Activated CD8-positive, alpha-beta memory T cell treated with anti-CD3 and anti-CD28 coated beads, Interleukin-2, amount 50 U/mL, for 24 hours (primary cell): ENCODE results near the gene FGF1.

Source experiments
- DNase-seq: peaks from one replicate; pipeline ENCODE4 v3.0.0-alpha.2; 2020; ENCODE audit errors: extremely low read depth

The FGF1 gene

DNA sequence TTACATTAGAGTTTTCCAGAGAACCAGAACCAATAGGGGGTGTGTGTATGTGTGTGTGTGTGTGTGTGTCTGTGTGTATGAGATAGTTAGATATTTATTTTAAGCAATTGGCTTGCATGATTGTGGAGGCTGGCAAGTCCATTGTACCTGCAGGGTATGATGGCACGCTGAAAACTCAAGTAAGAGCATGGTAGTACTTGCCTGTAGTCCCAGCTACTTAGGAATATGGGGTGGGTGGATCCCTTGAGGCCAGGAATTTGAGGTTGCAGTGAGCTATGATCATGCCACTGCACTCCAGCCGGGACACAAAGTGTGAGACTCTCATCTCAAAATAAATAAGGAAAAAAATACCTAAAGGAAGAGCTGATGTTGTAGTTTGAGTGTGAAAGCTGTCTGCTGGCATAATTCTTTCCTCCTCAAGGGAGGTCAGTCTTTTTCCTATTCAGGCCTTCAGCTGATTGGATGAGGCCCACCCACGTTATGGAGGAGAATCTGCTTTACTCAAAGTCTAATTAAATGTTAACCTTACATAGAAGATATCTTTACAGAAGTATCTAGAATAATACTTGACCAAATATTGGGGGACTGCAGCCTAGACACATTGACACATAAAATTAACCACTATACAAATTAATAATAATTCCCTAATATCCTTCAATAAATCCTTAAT is 107.6 kb downstream of the FGF1 start:
- no peak for DNase-seq

- DNase-seq, result no peak
Measured at GRCh38 chr5:142576804-142577203, 109.1 kb downstream of the FGF1 start.

GRCh38 chr5:142576303-142576702 is 109.6 kb downstream of the FGF1 start:
- no peak for DNase-seq

GRCh38 chr5:142572006-142572405 is 113.9 kb downstream of the FGF1 start:
- no peak for DNase-seq

- no peak for DNase-seq
Measured at GRCh38 chr5:142571371-142571770, 114.5 kb downstream of the FGF1 start.

DNA sequence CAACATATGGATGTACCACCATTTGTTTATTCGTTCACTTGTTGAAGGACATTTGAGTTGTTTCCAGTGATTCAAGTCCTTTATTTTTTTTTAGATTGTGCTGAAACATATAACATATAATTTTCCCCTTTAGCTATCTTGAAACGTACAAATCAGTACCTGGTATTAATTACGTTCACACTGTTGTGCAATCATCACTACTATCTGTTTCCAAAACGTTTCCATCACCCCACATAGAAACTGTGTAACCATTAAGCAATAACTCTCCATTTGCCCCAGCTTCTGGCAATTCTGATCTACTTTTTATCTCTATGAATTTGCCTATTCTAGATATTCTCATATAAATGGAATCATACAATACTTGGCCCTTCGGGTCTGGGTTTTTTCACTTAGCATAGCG is 116.0 kb downstream of the FGF1 start:
- no peak for DNase-seq

DNA sequence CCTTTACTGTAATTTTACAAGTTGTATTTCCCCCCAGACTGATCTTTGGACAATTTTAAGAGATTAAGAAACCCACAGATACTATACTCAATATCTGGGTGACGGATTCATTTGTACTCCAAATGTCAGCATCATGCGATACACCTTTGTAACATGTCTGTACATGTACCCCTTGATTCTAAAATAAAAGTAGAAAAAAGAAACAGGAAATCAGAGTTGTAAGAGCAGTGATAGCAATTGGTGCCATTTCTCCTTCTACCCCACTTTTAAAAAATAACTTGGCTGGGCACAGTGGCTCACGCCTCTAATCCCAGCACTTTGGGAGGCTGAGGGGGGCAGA is 116.9 kb downstream of the FGF1 start:
- no peak for DNase-seq

DNA sequence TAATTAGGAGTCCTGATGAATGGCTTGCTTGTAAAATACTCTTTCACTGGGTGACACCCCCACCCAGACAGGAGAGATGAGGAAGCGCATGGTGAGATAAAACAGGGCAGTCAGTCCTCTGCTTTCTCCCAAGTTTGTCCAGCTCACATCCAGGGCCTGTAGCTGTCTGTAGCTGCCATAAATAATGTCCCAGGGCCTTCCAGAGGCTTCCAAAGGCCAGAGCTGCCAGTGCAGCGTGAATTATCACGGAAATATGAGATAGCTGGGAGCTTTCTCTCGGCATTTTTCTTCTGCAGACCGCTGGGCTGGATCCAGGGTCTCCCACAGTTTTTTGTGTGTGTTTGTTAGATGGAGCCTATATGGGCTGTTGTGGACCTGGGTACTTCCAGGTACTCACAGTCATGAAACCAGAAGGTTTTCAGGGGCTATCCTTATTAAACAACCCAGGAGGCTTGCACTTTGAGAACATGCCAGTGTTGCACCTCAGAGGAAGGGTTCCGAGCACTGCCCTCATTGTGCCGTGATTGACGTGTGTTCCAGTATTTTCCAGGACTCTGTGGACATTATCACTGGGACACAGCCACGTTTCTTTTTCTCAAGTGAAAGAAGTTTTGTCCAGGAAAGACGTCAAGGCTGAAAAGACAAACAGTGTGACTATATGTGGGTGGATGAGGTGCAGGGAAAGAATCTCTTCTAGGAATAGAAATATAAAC is 117.5 kb downstream of the FGF1 start:
- no peak for DNase-seq

DNA sequence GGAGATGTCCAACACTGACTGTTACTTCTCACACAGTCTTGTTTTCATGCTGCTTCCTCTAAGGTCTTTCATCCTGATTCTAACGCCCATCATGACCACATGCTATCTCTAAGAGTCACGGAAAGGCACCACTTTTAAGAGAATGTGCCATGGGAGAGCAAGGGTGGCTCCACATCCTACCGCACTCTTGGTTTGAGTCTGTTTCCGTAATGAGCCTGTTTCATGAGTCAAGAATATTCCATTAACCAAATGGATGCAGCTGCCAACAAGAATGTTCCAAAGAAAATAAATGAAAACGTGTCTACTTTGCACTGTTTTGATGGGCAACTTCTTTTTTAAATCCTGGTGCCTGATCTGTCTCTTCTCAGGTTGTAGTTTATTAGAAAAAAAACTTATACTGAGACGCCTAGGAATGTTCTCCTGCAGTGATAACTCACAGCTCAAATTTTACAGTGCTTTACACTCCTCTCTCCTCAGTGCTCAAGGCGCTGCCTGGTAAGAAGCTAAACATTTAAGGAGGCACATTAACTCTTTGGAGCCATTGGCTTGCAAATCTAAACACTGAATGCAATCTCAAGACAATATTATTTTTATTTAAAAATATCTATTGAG is 124.3 kb downstream of the FGF1 start:
- DNase-seq, result no peak

- DNase-seq, result no peak
Measured at GRCh38 chr5:142561029-142561428, 124.9 kb downstream of the FGF1 start.

GRCh38 chr5:142552107-142552506 is 133.8 kb downstream of the FGF1 start:
- no peak for DNase-seq

DNA sequence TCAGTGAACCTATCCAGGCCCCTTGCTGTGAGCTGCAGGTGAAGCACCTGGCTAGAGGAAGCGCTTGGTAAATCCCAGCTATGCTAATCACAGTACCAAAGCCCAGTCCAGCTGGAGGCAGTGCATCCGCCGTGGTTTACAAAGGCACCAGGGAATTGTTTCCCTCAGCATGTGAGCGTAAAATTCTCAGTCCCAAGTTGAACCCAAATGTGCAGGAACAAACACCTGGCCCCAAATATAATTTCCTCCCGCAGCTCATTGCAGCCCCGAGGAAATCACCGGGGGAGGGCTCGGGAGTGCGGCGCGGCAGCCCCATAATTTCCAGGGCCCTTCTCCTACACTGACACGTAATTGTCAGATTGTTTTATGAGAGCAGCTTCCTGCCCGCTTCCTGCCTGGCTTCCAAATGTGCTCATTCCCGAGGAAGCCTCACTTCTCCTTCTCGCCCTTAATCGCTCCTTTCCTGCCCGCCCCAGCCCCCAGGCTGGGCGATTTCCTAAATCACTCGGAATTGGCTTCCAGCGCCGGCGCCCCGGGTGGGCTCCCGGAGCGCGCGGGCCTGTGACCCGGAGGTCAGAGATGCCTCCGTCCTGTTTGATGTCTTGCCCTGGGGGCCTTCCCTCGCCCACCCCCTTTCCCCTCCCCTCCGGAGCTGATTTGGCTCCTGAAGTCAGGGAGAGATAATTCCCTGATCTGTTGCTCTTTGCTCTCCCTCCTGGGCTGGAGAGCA is 134.4 kb downstream of the FGF1 start:
- no peak for DNase-seq

GRCh38 chr5:142550471-142550870 is 135.4 kb downstream of the FGF1 start:
- no peak for DNase-seq

DNA sequence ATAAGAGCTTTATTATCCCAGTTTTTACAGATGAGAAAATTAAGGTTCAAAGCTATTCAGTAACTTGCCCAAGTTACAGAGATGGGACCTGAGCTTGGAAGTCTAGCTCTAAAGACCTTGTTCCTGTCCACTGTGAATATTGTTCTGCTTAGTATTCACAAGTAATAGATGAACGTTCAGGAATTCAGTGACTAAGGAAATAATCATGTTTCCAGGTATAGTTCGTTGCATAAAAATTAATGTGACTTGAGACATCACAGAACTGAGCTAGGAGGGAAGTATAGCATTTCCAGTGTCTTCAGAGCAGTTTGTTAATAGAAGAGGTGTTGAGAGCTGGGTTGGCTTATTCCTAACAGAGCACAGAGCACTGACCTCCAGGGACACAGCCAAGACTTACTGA is 136.1 kb downstream of the FGF1 start:
- no peak for DNase-seq

- no peak for DNase-seq
Measured at GRCh38 chr5:142548739-142549275, 137.1 kb downstream of the FGF1 start.

DNA sequence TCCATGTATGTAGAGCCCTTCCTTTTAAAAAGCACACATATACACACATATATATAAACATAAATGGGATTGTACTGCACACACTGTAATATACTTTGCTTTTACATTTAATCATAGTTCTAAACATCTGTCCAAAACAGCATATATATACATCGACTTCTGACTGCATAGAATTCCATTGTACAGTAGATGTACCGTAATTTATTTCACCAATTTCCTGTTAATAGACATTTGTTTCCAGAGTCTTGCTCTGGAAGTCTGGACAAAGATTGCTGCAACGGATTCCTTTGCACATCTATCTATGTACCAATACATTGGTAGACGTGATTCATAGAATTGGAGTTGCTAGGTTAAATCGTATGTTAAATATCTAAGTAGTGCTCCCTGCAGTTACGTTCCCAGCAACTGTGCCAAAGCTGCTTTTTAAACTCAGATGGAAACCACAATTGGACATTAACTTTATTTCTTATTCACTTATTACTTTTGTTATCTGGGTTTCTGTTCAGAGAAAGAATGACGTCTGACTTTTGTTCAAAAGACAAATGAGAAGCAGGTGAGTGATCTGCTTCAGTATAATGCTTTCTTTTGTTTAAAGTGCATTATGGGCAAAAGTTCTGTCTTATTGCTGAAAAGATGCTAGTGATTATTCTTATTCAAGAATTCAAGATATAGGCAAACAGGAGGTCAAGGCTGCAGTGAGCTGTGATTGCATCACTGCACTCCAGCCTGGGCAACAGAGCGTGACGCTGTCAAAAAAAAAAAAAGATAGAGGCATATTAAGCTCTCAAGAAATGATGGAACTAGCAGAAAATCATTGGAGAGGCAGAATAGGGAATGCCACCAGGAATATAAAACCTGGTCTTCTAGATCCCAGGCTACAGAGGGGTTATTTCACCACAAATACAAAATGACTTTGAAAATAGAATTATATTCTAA is 138.2 kb downstream of the FGF1 start:
- no peak for DNase-seq

DNA sequence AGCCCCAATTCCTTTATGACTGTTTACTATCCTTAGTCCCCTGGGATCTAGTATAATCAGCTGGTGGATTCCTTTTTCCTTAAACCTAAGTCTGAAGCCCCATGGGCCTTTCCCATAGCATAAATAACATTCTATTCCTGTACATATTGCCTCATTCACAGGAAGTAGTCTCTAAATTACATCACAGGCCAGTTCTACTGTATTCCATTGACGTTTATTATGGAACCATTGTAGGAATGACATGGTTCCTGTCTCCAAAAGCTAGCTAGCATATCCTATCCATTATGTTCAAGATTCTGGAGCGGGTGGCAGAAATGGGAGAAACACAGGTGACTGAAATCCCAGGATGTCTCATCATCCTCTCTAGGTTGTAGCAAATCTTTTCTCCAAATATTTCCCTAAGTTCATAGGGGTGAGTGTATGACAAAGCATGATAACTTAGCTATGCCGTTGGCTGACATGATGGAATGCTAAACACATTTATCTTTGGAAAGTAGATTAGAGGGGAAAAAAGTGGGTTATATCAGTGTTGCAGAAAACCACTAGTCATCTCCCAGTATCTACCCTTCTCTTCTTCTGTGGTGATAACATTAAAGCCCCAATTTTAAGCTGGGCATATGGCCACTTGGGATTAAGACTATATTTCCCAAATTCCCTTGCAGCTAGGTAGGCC is 140.1 kb downstream of the FGF1 start:
- DNase-seq, result no peak

DNA sequence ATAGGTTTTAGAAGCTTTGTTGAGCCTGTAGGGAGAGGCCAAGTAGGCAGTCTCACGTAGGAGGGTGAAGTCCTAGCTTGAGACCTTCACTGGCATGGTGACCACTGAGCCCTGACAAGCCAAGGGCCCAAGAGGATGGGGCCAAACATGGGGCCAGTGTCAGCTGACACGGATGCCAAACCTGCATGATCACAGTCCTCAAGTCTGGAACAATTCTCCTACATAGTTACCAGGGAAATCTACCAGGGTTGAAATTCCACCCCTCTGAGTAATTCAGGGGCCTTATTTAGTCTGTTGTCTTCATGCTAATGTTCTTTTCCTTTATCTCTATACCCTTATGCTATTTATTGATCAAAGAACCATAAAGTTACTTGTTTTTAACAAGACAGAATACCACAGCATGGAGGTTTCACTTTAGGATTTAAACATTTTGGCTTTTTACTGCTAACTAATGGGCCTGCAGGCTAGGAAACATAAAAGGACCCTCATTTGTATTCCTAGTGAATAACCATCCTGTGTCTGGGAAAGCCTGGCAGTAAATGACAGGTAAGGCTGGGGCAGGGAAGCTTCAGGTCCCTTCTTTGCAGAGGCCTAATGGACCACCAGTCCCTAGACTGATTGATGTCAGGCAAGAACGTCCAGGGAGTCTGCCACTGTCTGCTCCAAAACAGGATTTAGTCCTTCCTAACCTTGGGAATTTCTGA is 140.8 kb downstream of the FGF1 start:
- DNase-seq, result no peak

GRCh38 chr5:142544071-142544753 is 141.7 kb downstream of the FGF1 start:
- DNase-seq, result no peak
